OCI-LY7 (cell line): ENCODE results near the gene EAF2.

Experiments used
- EZH2phosphoT487 ChIP-seq: fragments of 200-600 bp; sonication (generic); IDR thresholded peaks from 2 replicates; pipeline ENCODE4 v1.6.1; 2018; ENCODE audit warnings: low read depth, borderline replicate concordance, mild to moderate bottlenecking, mixed run types, antibody characterized with exemption, low read length, moderate library complexity, mixed read lengths
- TF ChIP-seq, protein P1 (sequence below): fragments of 200-600 bp; sonication (generic); conservative IDR thresholded peaks from 2 replicates; pipeline ENCODE4 v1.5.1; 2014; ENCODE audit warnings: mild to moderate bottlenecking, antibody characterized with exemption, low read length, moderate library complexity, mixed read lengths

DNA sequence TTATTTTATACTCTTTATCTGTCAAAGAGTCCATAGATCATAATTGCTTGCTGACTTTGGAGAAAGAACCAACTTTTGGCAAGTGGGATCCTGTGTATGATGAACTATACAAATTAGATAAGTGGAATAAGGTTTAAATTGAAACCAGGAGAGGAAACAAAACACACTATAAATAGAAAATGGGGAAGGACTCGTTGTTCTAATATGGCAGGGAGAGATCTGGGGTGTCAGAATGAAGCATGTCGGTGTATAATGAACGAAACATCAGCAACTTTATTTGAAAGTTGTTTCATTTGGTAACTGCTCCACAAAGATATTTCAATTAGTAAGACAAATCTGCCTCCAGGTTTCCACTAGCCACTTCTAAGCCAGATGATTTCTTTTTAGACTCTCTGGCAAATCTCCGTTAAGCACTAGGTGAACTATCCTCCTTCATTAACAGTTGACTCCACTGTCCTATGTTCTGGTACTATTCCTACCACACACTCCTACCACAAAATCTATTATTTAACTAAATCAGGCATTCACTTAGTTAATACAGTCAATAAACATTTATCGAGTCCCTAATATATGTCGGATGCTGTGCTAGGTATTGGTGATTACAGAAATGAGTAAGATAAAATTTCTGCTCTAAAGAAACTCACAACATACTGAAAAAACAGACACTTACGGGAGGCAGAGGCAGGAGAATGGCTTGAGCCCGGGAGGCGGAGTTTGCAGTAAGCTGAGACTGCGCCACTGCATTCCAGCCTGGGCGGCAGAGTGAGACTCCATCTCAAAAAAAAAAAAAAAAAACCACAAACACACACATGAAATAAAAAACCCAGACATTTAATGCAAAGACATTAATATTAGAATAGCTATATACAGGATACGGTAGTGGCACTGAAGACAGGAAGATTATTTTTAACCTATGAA lies 79.3 kb downstream of the EAF2 start:
- TF ChIP-seq, protein P1, sequence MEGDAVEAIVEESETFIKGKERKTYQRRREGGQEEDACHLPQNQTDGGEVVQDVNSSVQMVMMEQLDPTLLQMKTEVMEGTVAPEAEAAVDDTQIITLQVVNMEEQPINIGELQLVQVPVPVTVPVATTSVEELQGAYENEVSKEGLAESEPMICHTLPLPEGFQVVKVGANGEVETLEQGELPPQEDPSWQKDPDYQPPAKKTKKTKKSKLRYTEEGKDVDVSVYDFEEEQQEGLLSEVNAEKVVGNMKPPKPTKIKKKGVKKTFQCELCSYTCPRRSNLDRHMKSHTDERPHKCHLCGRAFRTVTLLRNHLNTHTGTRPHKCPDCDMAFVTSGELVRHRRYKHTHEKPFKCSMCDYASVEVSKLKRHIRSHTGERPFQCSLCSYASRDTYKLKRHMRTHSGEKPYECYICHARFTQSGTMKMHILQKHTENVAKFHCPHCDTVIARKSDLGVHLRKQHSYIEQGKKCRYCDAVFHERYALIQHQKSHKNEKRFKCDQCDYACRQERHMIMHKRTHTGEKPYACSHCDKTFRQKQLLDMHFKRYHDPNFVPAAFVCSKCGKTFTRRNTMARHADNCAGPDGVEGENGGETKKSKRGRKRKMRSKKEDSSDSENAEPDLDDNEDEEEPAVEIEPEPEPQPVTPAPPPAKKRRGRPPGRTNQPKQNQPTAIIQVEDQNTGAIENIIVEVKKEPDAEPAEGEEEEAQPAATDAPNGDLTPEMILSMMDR: no peak
- TF ChIP-seq EZH2phosphoT487: no peak
